Endometrium (tissue), 2 donors: ENCODE measurements around the gene ETS2.

ENCODE experiments used
- FAIRE-seq: peaks from 2 replicates; lab custom pipeline; 2012; peaks lifted over from hg19 to GRCh38; lab: Jason Lieb, UNC
- donor health status: control.
- donor health status: control.

Gene ETS2

GRCh38 chr21:38861989-38862683, 56.4 kb downstream of the ETS2 start:
- no peak for FAIRE-seq

GRCh38 chr21:38863291-38863690, 57.6 kb downstream of the ETS2 start:
- FAIRE-seq = no peak

- FAIRE-seq = no peak
Observed at GRCh38 chr21:38863843-38864363, 58.2 kb downstream of the ETS2 start.

GRCh38 chr21:38864964-38865363, 59.2 kb downstream of the ETS2 start:
- FAIRE-seq = no peak

- FAIRE-seq = no peak
Observed at GRCh38 chr21:38869196-38869595, 63.5 kb downstream of the ETS2 start.

GRCh38 chr21:38869946-38870345, 64.2 kb downstream of the ETS2 start:
- FAIRE-seq = no peak
